LNCaP clone FGC (cell line): ENCODE results near the gene SPECC1L.

Experiments used
- DNase-seq: peaks from one replicate; pipeline ENCODE4 v3.0.0-alpha.2; 2011; ENCODE audit warnings: low read depth
- H3K4me3 ChIP-seq: 2 replicates; pipeline ENCODE4 v1.5.1; 2011; ENCODE audit warnings: mild to moderate bottlenecking, low read depth, low read length, control low read depth
- CTCF ChIP-seq: IDR thresholded peaks from 2 replicates; pipeline ENCODE4 v1.5.1; 2012; ENCODE audit warnings: mild to moderate bottlenecking; ENCODE audit not compliant: control insufficient read depth, insufficient read depth; ENCODE audit errors: extremely low read depth

The SPECC1L gene

GRCh38 chr22:24450610-24451009, 180.0 kb downstream of the SPECC1L start:
- no peak overlapping the region for H3K4me3 ChIP-seq
- no peak for DNase-seq
- TF ChIP-seq CTCF = no peak

- H3K4me3 ChIP-seq = no peak overlapping the region
- no peak for DNase-seq
- no peak for TF ChIP-seq CTCF
These were observed 180.5 kb downstream of the SPECC1L start for GRCh38 chr22:24451162-24451561.

GRCh38 chr22:24453853-24454252, 183.2 kb downstream of the SPECC1L start:
- TF ChIP-seq CTCF = no peak
- H3K4me3 ChIP-seq = no peak overlapping the region
- DNase-seq = no peak

GRCh38 chr22:24455039-24455438, 184.4 kb downstream of the SPECC1L start:
- DNase-seq = no peak
- no peak overlapping the region for H3K4me3 ChIP-seq
- no peak for TF ChIP-seq CTCF

- no peak for TF ChIP-seq CTCF
- no peak overlapping the region for H3K4me3 ChIP-seq
- DNase-seq = no peak
These were observed 185.3 kb downstream of the SPECC1L start for GRCh38 chr22:24455751-24456426.

GRCh38 chr22:24457894-24458420, 187.3 kb downstream of the SPECC1L start:
- no peak overlapping the region for H3K4me3 ChIP-seq
- DNase-seq = no peak
- no peak for TF ChIP-seq CTCF

GRCh38 chr22:24459911-24460310, 189.3 kb downstream of the SPECC1L start:
- DNase-seq = no peak
- no peak for TF ChIP-seq CTCF
- no peak overlapping the region for H3K4me3 ChIP-seq
